ENCODE measurements around the gene ZNF865.
A peak's percentile ranks its signal among the peaks of the same experiment; 100 is the strongest.

ZNF865 gene

GRCh38 chr19:55644842-55645511, 39.5 kb downstream of the ZNF865 start:
- DNase-seq (ENCODE audit: low read depth in 2 of 2): no peak

GRCh38 chr19:55645512-55645881, 40.0 kb downstream of the ZNF865 start:
- no peak for DNase-seq (ENCODE audit: low read depth in 2 of 2)

- no peak for DNase-seq (ENCODE audit: low read depth in 2 of 2)
These were observed 41.7 kb downstream of the ZNF865 start for GRCh38 chr19:55646889-55647731.

GRCh38 chr19:55647732-55648584, 42.5 kb downstream of the ZNF865 start, which contains the start of gene CCDC106:
TSS of gene CCDC106 (plus strand) at chr19:55648212. CDS start at chr19:55649047, 835 bp downstream.
- DNase-seq (ENCODE audit: low read depth in 2 of 2): peak in 1 of 2 donors; percentile 54

GRCh38 chr19:55648585-55649267, 43.3 kb downstream of the ZNF865 start:
- DNase-seq (ENCODE audit: low read depth in 2 of 2): no peak

- no peak for DNase-seq (ENCODE audit: low read depth in 2 of 2)
These were observed 44.0 kb downstream of the ZNF865 start for GRCh38 chr19:55649268-55650125.

GRCh38 chr19:55650126-55650557, 44.7 kb downstream of the ZNF865 start:
- no peak for DNase-seq (ENCODE audit: low read depth in 2 of 2)

- no peak for DNase-seq (ENCODE audit: low read depth in 2 of 2)
These were observed 45.3 kb downstream of the ZNF865 start for GRCh38 chr19:55650602-55651230.

GRCh38 chr19:55651236-55651635, 45.8 kb downstream of the ZNF865 start:
- no peak for DNase-seq (ENCODE audit: low read depth in 2 of 2)

GRCh38 chr19:55652311-55653128, 47.1 kb downstream of the ZNF865 start:
- no peak for DNase-seq (ENCODE audit: low read depth in 2 of 2)

GRCh38 chr19:55653651-55654322, 48.3 kb downstream of the ZNF865 start:
- DNase-seq (ENCODE audit: low read depth in 2 of 2): peak; percentile 98 to 99

GRCh38 chr19:55654323-55654867, 48.9 kb downstream of the ZNF865 start:
- DNase-seq (ENCODE audit: low read depth in 2 of 2): peak; percentile 97 to 98

- DNase-seq (ENCODE audit: low read depth in 2 of 2): peak; percentile 91 to 94
These were observed 49.6 kb downstream of the ZNF865 start, which contains the start of gene U2AF2 for GRCh38 chr19:55654868-55655647. TSS of gene U2AF2 (plus strand) at chr19:55655035. CDS start at chr19:55655105, 70 bp downstream.

- no peak for DNase-seq (ENCODE audit: low read depth in 2 of 2)
These were observed 50.2 kb downstream of the ZNF865 start for GRCh38 chr19:55655648-55656040.

- no peak for DNase-seq (ENCODE audit: low read depth in 2 of 2)
These were observed 51.1 kb downstream of the ZNF865 start for GRCh38 chr19:55656552-55656951.

- DNase-seq (ENCODE audit: low read depth in 2 of 2): no peak
These were observed 51.7 kb downstream of the ZNF865 start for GRCh38 chr19:55656988-55657747.
